NCI-H1417 (cell line): ENCODE results near the gene LRMDA.

Experiments
- DNase-seq, 3 experiments: peaks; one replicate each; lab custom pipeline; 2025; lab: John Stamatoyannopoulos, UW

The LRMDA gene

DNA sequence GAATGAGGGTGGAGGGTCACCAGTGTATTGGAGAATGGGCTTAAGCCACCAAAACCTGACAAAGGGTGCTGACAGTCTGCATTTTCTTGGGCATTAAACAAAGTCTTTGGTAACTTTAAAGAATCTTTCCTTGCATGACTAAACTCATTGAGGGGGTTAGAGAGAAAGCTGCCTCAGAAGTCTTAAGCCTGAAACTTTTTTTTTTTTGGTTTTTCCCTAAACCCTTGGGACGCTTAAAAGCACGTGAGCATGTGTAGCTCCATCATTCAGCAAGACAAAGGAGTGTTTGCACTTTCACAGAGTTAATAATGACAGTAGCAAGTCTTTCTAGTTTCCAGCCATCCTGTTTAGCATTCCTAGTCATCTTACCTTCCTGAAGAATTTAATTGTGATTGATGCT lies 110.7 kb downstream of the LRMDA start:
- no peak for DNase-seq

DNA sequence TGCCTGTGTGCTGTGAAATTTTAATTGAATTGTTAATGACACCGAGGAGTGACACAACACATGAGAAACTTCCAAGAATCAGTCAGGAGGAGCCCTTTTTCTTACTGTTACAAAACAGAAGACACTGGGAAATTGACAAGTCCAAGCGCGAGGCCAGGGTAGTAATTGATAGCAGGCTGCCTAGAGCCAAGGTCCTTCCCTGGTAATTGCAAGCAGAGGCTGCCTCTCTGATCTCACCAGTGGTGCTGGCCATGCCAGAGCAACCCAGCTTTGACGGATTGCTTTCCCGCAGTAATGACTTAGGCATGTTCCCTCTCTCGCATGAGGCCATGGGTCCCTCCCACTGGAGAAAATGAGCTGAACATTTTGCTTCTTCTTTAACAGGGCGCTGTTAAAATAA lies 111.5 kb downstream of the LRMDA start:
- no peak for DNase-seq

DNA sequence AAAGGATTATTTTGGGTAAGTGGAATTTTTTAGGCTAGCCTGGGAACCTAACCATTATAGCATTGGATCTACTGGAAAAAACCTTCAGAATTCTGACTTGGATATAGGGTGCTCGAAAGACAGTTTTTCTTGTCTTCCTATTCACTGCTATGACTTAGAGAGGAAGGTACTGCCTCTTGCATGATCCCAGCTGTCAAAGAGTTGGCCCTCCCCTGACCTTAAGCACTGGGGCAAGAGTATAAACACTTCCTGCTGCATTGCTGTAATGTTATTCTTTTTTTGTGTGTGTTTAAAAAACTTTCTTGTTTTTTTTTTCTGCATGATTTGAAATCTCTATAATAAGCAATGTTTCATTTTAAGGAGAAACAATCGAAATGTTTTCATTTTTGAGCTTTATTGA lies 113.0 kb downstream of the LRMDA start:
- DNase-seq, result no peak

DNA sequence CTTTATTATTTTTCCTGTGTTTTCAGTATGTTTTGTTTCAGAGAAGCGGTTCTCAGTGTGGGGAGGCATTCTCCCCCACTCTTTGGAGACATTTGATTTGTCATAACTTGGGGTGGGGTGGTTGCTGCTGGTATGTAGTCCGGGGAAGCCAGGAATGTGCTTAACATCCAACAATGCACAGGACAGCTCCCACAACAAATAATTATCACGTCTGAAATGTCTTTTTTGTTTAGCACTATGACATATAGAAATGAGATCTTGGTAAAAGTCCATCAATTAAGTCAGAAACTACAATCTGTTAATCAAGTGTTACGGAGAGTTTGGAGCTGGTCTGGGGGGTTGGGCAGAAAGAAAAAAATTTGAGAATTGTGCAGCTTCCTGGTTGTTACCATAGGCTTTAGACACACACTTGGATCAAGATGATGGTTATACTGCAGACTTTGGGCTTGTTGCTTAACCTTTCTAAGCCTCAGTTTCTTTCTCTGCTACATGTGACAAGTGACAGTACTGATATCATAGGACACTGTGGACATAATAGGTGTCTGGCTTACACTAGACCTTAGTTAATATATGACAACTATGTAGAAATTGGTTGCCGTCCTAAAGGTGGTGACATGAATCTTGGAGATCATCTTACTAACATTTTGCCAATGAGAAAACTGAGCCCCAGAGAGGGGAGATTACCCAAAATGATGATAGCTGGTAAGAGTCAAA lies 113.7 kb downstream of the LRMDA start:
- no peak for DNase-seq

DNA sequence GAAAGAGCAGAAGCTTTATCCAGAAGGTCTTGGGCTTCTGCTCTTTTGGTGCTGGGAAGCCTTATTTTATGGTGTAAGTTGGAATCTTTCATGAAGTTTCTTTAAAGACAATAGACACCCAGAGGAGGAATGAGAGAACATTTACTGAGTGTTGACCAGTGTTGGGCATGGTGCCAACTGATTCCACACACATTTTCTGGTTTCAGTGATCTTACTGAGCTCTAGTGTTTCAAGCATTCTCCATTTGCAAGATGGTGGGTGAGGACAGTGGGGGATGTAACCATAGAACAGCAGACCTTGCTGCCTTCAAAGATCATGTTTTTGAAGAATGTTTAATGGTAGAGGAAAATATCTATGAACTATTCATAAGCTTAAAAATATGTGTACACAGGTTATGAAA lies 114.6 kb downstream of the LRMDA start:
- no peak for DNase-seq

DNA sequence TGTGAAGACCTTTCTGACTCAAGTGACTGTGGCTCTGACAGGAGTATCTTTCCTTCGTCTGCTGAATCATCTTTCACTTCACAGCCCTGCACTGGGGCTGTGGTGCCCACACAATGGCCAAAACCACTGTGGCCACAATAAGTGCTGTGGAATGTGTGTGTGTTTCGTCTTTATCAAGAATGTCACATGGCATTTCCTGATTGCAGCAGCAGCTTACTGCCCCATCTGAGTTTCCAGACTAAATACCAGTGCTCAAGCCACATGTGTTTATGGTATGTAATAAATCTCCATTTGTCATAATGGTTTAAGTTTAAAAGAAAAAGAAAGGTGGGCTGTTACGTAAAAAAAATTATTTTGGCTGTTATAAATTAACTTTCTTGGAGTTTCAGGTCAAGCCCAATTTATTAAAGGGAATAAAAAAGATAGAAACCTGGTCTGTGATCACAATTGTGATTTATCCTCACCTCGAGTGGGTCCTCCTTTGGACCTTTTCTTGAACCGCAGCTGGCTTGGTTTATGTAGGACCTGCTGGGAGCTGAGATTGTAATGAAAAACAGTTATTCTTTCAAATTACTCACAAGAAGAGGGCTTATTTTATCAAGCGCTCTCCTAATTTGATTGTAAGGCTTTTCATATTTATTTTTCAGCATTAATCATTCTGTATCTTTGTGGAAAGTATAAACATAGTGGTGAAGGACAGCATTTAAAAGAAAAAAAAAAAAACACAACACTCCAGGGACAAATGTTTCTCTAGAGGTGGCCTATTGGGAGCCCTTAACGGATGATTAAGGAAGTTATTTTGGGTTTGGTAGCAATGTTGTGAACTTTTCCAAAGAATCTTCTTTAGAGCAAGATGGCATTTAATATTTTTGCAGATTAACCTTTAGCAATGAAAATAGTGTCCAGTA lies 116.2 kb downstream of the LRMDA start:
- DNase-seq, result no peak

DNA sequence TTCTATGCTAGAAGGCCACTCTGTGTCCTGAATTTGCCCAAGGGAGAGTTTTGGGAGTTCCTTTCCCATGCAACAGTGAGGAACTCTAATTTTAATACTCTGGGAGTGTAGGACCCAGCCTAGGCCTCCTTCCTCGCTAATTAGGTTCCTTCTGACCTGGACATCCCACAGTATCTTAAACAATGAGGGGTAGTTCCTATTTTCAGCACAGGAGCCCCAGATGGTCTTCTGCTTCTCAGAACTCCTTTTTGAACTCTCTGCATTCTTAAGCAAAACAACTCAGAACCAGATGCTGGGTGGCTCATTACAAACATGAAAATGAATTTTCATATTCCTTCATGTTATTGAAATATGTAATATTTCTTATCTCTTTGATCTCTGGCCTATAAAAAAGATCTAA lies 116.9 kb downstream of the LRMDA start:
- DNase-seq, result no peak

DNA sequence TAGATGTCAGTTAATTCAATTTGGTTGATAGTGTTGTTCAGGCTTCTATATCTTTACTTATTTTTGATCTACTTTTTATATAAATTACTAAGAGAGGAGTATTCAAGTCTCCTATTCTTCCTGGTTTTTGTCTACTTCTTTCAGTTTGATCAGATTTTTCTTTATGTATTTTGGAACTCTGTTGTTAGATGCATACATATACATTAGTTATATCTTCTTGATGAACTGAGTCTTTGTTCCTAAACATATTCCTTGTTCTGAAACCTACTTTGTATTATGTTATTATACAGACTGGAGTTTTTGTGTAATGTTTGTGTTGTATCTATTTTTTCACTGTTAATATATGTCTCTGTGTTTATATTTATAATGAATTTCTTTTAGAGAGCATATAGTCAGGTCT lies 118.8 kb downstream of the LRMDA start:
- DNase-seq, result no peak

DNA sequence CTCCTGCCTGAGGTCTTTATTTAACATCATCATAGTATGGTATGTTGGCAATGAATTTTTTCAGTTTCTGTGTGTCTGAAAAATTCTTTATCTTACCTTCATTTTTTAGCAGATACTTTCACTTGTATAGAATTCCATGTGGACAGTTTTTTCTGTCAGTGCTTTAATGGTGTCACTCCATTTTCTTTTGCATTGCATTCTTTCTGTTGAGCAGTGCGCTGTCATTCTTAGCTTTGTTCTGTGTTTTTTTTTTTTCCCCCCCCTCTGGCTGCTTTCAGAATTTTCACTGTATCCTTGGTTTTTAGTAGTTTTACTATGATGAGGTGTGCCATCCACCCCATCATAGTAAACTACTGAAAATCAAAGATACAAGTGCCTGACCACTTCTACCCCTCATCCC lies 120.7 kb downstream of the LRMDA start:
- no peak for DNase-seq

DNA sequence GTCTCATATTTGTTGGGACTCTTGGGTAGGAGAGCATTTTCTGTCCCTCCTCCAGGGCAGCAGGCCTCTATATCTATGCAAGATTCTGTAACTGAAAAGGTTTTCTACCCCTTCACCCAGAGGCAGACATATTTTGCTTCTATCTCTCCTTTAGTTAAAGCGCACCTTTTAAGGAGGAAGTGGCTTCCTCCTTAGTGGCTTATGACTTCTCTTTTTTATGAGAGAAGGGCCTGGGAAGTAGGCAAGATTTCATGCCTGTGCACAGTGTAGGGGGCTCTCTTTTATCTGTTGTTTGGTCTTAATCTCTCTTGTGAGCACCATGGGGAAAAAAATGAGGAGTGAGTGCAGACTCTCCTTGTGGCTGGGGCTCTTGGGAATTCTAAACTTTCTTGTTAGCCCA lies 122.1 kb downstream of the LRMDA start:
- DNase-seq, result no peak

DNA sequence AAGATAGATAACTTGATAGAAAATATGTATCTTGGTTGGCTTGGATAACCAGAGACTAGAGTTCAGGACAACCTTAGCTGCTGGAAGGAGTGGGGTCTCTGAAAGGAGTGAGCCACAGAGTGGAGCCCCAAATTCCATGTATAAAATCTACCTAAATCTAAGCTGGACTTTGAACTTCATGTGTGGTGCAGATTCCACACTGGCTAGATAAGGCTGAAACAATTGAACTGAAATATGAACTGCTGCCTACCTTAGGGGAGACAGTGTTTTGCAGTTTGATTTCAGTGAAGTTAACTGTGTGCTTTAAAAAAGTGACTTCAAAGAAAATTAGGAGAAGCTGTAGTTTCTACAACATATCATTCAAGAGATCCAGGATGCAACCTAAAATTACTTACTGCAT lies 123.9 kb downstream of the LRMDA start:
- no peak for DNase-seq

DNA sequence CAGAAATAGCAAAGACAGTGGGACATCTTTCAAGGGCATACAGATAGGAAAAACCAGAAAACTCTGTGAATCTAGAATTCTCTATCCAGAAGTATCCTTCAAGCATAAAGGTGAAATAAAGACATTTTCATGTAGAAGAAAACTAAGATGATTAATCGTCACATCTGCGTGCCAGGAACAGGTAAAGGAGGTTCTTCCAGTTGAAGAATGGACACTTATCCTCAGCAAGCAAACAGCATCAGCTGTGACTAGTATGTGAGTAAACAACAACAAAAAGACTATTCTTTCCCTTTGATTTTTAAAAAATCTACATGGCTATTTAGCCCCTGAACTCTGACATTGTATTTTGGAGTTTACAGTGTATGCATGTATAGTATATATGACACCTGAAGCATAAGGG lies 124.9 kb downstream of the LRMDA start:
- DNase-seq, result no peak

DNA sequence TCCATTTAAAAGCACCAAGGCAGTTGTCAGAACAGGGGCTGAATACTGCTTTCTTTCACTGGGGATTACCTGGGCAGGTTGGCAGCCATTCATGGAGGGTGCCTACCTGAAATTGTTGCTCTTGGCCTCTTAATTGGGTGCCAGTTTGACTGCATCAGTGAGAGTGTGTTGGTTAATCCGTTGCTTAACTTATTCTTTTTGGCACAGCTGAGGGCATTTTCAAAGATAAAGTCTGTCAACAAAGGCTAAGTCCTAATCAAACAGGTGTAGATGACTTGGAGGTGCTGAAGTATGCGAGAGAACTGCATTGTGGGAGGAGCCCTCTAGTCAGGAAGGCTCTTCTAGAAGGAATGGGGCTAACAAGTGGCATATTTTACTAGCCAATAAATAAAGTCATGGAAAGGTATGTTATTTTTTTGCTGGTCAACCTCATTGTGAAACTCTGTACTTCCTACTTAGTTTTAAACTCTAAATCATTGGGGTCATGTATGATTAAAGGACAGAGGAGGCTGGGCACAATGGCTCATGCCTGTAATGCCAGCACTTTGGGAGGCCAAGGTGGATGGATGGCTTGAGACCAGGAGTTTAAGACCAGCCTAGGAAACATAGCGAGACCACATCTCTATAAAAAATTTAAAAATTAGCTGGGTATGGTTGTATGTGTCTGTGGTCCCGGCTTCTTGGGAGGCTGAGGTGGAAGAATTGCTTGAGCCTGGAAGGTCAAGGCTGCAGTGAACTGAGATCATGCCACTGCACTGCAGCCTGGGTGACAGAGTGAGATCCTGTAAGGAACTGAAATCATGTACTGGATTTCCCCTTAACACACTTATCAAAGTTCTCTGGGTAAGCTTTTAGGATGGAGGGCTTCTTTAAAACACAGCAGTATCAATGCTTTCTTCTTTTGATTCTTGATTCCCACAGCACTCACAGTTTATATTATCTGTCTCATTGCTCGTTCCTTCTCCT lies 134.1 kb downstream of the LRMDA start:
- DNase-seq, result no peak

DNA sequence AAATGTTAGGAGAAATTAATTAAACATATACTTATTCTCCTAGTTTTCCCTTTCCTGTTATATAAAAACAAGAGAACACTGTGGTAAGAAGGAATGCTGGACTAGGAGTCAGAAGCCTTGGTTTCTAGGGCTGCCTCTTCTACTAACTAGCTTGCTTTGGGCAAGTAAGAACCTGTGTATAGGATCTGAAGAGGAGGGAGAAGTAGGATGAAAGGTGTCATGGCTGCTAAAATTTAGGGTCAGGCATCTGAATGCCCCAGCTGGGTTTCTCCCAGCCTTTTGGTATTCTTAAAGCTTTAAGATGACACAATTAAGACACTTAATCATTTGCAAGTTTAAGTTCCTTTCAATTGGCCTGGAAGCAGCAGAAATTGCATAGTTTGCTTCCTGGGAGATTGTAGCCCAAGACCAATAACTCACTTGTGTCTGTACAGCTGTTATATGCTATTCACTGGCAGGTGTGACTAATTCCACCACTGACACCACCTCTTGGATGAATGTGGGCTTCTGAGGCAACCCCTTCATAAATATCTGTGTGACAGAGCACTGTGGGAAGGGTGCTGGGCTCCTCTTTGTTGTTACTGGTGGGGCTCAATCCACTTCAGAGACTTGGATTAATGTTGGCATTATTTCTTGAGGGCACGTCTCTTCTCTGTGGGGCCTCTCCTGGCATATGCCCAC lies 137.2 kb downstream of the LRMDA start:
- DNase-seq, result no peak

DNA sequence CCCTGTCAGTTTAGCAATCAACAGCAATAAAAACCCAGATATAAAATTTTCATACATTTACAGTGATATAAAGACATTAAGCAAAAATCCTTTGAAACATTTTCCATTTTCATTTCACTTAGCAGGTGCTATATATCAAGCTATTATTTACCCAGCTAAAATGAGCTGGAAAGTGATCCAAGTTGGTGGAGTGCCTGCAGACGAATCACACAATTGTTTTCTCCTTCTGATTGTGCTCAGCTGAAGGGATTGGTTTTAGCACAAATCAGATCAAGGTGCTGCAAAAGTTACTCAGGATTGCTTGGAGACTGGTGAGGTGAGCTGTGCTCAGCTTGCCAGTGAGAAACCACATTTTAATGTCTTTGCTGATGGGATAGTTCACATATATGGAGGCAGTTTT lies 138.1 kb downstream of the LRMDA start:
- no peak for DNase-seq

DNA sequence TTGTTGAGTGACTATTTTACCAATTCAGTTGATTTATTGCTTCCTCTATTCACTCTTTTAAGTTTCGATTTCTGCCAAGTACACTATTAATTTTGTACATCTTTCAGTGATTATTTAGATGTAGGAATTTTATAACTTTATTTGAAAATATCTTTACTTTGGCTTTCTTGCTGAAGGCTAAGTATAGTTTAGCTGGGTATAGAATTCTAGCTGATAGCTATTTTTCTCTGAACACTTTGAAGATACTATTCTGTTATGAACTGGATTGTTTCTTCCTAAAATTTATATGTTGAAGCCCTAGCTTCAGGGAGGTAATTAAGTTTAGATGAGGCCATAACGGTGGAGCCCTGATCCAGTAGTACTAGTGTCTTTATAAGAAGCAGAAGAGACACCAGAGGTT lies 141.1 kb downstream of the LRMDA start:
- no peak for DNase-seq

DNA sequence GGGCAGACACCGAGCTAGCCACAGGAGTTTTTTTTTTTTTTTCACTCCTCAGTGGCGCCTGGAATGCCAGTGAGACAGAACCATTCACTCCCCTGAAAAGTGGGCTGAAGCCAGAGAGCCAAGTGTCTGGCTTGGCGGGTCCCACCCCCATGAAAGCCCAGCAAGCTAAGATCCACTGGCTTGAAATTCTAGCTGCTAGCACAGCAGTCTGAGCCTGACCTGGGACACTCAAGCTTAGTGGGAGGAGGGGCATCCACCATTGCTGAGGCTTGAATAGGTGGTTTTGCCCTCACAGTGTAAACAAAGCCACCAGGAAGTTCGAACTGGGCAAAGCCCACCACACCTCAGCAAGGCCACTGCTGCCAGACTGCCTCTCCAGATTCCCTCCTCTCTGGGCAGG lies 144.5 kb downstream of the LRMDA start:
- no peak for DNase-seq

DNA sequence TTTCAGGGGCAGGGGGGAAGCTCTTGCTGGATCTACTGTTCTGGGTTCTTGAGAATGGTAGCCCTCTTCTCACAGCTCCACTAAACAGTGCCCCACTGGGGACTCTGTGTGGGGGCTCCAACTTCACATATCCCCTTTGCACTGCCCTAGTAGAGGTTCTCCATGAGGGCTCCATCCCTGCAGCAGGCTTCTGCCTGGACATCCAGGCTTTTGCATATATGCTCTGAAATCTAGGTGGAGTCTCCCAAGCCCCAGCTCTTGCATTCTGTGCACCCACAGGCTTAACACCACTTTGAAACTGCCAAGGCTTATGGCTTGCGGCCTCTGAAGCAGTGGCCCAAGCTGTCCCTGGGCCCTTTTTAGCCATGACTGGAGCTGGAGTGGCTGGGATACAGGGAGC lies 150.7 kb downstream of the LRMDA start:
- DNase-seq, result no peak

DNA sequence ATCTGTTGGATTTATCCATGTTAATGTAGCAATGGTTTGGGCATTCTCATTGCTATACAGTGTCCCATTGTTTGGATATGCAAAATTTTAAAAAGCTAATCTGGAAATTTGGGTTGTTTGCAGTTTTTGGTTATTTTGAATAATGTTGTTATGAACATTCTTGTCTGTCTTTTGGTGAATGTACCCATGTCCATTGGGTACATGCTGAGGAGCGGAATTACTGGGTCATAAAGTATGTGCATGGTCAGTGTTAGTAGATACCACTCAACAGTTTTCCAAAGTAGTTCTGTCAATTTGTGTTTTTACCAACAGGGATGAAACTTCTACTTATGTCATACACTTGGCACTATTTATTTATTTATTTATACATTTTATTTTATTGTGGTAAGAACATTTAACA lies 153.9 kb downstream of the LRMDA start:
- DNase-seq, result no peak

DNA sequence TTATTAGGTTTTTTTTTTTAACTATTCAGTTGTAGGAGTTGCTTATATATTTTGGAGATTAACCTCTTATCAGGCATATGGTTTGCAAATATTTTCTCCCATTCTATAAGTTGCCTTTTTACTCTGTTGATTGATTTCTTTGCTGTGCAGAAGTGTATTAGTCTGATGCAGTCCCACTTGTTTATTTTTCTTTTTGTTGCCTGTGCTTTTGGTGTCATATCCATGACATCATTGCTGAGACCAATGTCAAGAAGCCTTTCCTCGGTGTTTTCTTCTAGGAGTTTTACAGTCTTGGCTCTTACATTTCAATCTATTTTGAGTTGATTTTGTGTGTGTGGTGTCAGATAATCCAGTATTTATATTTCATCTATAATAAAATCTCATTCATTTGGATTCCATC lies 155.4 kb downstream of the LRMDA start:
- DNase-seq, result no peak

DNA sequence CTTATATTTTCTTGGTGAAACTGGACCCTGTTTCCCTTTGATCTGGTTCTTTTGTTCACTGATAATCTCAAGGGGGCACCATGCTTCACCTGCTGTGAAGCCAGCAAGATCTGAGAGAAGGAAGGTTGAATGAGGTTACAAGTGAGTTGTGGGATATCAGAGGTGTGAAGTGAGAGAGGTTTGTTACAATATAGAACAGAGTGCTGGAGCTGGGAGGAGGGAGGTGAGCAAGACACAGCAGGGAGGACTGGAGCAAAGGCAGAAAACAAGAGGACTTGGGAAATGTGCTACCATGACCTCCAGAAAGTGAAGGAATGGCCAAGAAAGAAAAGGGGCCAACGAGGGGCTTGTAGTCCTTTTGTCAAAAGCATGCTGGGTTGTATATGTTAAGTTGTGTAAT lies 156.6 kb downstream of the LRMDA start:
- DNase-seq, result no peak
